ENCODE data around the gene TLL2. TPM values are rescaled to one million over a fixed set of nuclear protein-coding genes. Genes with fewer than 3 reads are reported as not detected.

The TLL2 gene
- total and polyA plus RNA-seq, 2 of the 4 experiments (the other 2 are of a cell fraction): under 0.01 to 0.05 TPM

GRCh38 chr10:96408201-96408600, 105.5 kb downstream of the TLL2 start:
- Histone ChIP-seq H3K4ac (ENCODE audit: low read depth, low read length) (no peak overlapping the region), H3K23ac (ENCODE audit: low read depth, low read length) (no peak overlapping the region), H4K8ac (ENCODE audit: low read depth in 2 of 2, low read length in 2 of 2) (no peak overlapping the region), H3K14ac (replicated peaks; ENCODE audit: low read depth, low read length) (no peak overlapping the region), H3K36me3 (ENCODE audit: control insufficient read depth, insufficient read depth, low read length) (no peaks in the 10 kb centered on the region), H4K20me1 (ENCODE audit: insufficient read depth, low read length) (no peaks in the 10 kb centered on the region), H3K4me2 (ENCODE audit: low read depth, low read length) (no peak overlapping the region), H3K9me1 (ENCODE audit: insufficient read depth, low read length) (no peaks in the 10 kb centered on the region), H2BK20ac (ENCODE audit: low read depth, low read length) (no peak overlapping the region), H3K79me1 (ENCODE audit: low read depth in 1 of 2, low read length in 2 of 2) (no peaks in the 10 kb centered on the region), H2AK5ac (ENCODE audit: low read depth, low read length) (no peak overlapping the region), H3K56ac (ENCODE audit: extremely low read depth, insufficient read depth, low read length) (no peak overlapping the region), H2BK5ac (ENCODE audit: low read depth, low read length, poor library complexity, severe bottlenecking) (no peak overlapping the region), H3K4me1 (ENCODE audit: control insufficient read depth, insufficient read depth, low read length) (no peaks in the 10 kb centered on the region), H3K27ac (ENCODE audit: insufficient read depth, low read length) (no peak overlapping the region), H2BK120ac (ENCODE audit: low read depth, low read length) (no peak overlapping the region), H4K5ac (ENCODE audit: low read depth, low read length) (no peak overlapping the region), H3K9ac (ENCODE audit: low read depth, low read length) (no peak overlapping the region), H3K4me3 (ENCODE audit: insufficient read depth, low read depth, low read length) (no peak overlapping the region), H3K18ac (ENCODE audit: low read depth, low read length) (no peak overlapping the region), H3K27me3 (ENCODE audit: control insufficient read depth, insufficient read depth, low read length) (peaks cover 15% of the 10 kb centered on the region), H2BK15ac (ENCODE audit: low read depth, low read length) (no peak overlapping the region), H2AK9ac (replicated peaks; ENCODE audit: low read depth, low read length, poor library complexity) (no peak overlapping the region), H2AFZ (replicated peaks; ENCODE audit: low read length, poor library complexity) (no peak overlapping the region), H4K91ac (ENCODE audit: insufficient read depth, low read depth, low read length) (no peak overlapping the region), H3K9me3 (ENCODE audit: control insufficient read depth, insufficient read depth, low read length) (no peaks in the 10 kb centered on the region)
- TF ChIP-seq RFX5 (IDR thresholded peaks at IDR 0.05; ENCODE audit: low read depth, low read length): no peak
- TF ChIP-seq CHD1 (IDR thresholded peaks at IDR 0.05; ENCODE audit: low read depth, low read length): no peak
- TF ChIP-seq FOS (IDR thresholded peaks at IDR 0.05; ENCODE audit: low read depth, low read length): no peak
- TF ChIP-seq MAFK (IDR thresholded peaks at IDR 0.05; ENCODE audit: low read depth, low read length): no peak
- TF ChIP-seq MXI1 (IDR thresholded peaks at IDR 0.05; ENCODE audit: borderline replicate concordance, low read depth, low read length): no peak
- no peak for TF ChIP-seq CEBPB (IDR thresholded peaks at IDR 0.05; ENCODE audit: low read depth, low read length)
- TF ChIP-seq RCOR1 (IDR thresholded peaks at IDR 0.05; ENCODE audit: insufficient replicate concordance, low read length): no peak
- TF ChIP-seq POLR2A (IDR thresholded peaks at IDR 0.05; ENCODE audit: low read depth, low read length): no peak
- TF ChIP-seq, protein P1, sequence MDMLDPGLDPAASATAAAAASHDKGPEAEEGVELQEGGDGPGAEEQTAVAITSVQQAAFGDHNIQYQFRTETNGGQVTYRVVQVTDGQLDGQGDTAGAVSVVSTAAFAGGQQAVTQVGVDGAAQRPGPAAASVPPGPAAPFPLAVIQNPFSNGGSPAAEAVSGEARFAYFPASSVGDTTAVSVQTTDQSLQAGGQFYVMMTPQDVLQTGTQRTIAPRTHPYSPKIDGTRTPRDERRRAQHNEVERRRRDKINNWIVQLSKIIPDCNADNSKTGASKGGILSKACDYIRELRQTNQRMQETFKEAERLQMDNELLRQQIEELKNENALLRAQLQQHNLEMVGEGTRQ (IDR thresholded peaks at IDR 0.05; ENCODE audit: low read depth, low read length): no peak
- TF ChIP-seq ELK1 (IDR thresholded peaks at IDR 0.05; ENCODE audit: borderline replicate concordance, low read depth, low read length): no peak
- TF ChIP-seq MAZ (IDR thresholded peaks at IDR 0.05; ENCODE audit: borderline replicate concordance, low read depth, low read length): no peak
- TF ChIP-seq BHLHE40 (IDR thresholded peaks at IDR 0.05; ENCODE audit: low read depth, low read length): no peak
- no peak for TF ChIP-seq SMC3 (IDR thresholded peaks at IDR 0.05; ENCODE audit: low read depth, low read length)
- no peak for TF ChIP-seq RAD21 (IDR thresholded peaks at IDR 0.05; ENCODE audit: low read length)
- TF ChIP-seq NFE2L2 (IDR thresholded peaks at IDR 0.05; ENCODE audit: low read depth, low read length): no peak
- TF ChIP-seq CTCF (conservative IDR thresholded peaks at IDR 0.05; ENCODE audit: low read depth, low read length): no peak
- ChIA-PET POLR2A (ENCODE audit: unreplicated experiment) (no interaction called here), CTCF (no interaction called here)
- intact Hi-C loops (cut with micrococcal nuclease): no loop called here
- no TSS peak for BruUV-seq (replicated peaks)
- WGBS, 2 experiments (ENCODE audit: extremely low coverage in 2 of 2, insufficient read length in 1 of 2): no CpG with 5 or more reads among the region's 1 CpG
- dilution Hi-C loops (cut with HindIII; ENCODE audit: low sequenced_read_pairs, unreplicated experiment): no loop called here
- ATAC-seq (ENCODE audit: low read depth) (no peak), DNase-seq (no peak)
- in situ Hi-C loops (cut with MboI; ENCODE audit: low sequenced_read_pairs): no loop called here
